DND-41 (cell line): ENCODE measurements around the gene MFAP4.

Source experiments
- ATAC-seq: fragments of 200-7000 bp; cut with Tn5 transposase; 3 replicates; pipeline ENCODE4 v1.9.1; 2021; ENCODE audit warnings: low read depth; ENCODE audit not compliant: insufficient read depth
- DNase-seq: peaks from one replicate; pipeline ENCODE4 v3.0.0-alpha.2; 2020
- H2AFZ ChIP-seq: 2 replicates; pipeline ENCODE4 v1.6.0; 2012; ENCODE audit warnings: low read depth, low read length
- H3K27ac ChIP-seq: 2 replicates; pipeline ENCODE4 v1.5.1; 2012; ENCODE audit warnings: low read length, inconsistent platforms
- H3K27me3 ChIP-seq: fragments of 200-600 bp; sonication (generic); 2 replicates; pipeline ENCODE4 v1.6.0; 2012; ENCODE audit warnings: low read length, mild to moderate bottlenecking, inconsistent platforms; ENCODE audit not compliant: insufficient read depth, poor library complexity
- H3K36me3 ChIP-seq: 2 replicates; pipeline ENCODE4 v1.5.1; 2012; ENCODE audit warnings: low read length, inconsistent platforms; ENCODE audit not compliant: insufficient read depth
- H3K4me1 ChIP-seq: 2 replicates; pipeline ENCODE4 v1.5.1; 2012; ENCODE audit warnings: mild to moderate bottlenecking, low read length; ENCODE audit not compliant: insufficient read depth
- H3K4me2 ChIP-seq: 2 replicates; pipeline ENCODE4 v1.6.0; 2012; ENCODE audit warnings: mild to moderate bottlenecking, moderate library complexity, low read length, inconsistent platforms; ENCODE audit not compliant: insufficient read depth
- H3K4me3 ChIP-seq, 2 experiments: fragments of 200-600 bp in 1 of 2; shearing (Covaris generic) in 1 of 2; 2 replicates each; pipeline ENCODE4 v1.5.1; 2012 to 2016; ENCODE audit warnings: inconsistent platforms in 2 of 2, low read length in 2 of 2, mild to moderate bottlenecking in 2 of 2, low read depth in 1 of 2, moderate library complexity in 1 of 2
- H3K79me2 ChIP-seq: 2 replicates; pipeline ENCODE4 v1.6.0; 2012; ENCODE audit warnings: low read length, inconsistent platforms; ENCODE audit not compliant: insufficient read depth
- H3K9ac ChIP-seq: 2 replicates; pipeline ENCODE4 v1.6.0; 2012; ENCODE audit warnings: low read depth, mild to moderate bottlenecking, inconsistent platforms, low read length, moderate library complexity
- H3K9me3 ChIP-seq: 2 replicates; pipeline ENCODE4 v1.5.1; 2012; ENCODE audit warnings: low read length, moderate library complexity, mild to moderate bottlenecking, inconsistent platforms; ENCODE audit not compliant: insufficient read depth, severe bottlenecking
- H4K20me1 ChIP-seq: 2 replicates; pipeline ENCODE4 v1.6.0; 2012; ENCODE audit warnings: low read length; ENCODE audit not compliant: insufficient read depth
- CTCF ChIP-seq: IDR thresholded peaks from 2 replicates; pipeline ENCODE4 v1.5.1; 2012; ENCODE audit warnings: borderline replicate concordance, low read length, moderate library complexity, mild to moderate bottlenecking; ENCODE audit not compliant: poor library complexity, severe bottlenecking; ENCODE audit errors: extremely low read depth
- EZH2 ChIP-seq: IDR thresholded peaks from 3 replicates; pipeline ENCODE4 v1.6.1; 2012; ENCODE audit warnings: borderline replicate concordance, low read depth, mild to moderate bottlenecking, moderate library complexity, low read length, inconsistent platforms; ENCODE audit not compliant: severe bottlenecking

The MFAP4 gene

GRCh38 chr17:19360772-19361171 is 26.2 kb downstream of the MFAP4 start:
- Histone ChIP-seq H4K20me1 (peaks cover 9% of the 10 kb centered on the region; the same call in 1 of the 2 replicates), H3K9ac (no peak overlapping the region), H3K27ac (no peak overlapping the region), H3K79me2 (no peaks in the 10 kb centered on the region), H3K27me3 (no peaks in the 10 kb centered on the region), H3K9me3 (no peaks in the 10 kb centered on the region), H3K4me2 (no peak overlapping the region), H3K4me1 (peaks cover 17% of the 10 kb centered on the region), H2AFZ (no peak overlapping the region), H3K4me3 (no peak overlapping the region), H3K36me3 (no peaks in the 10 kb centered on the region)
- TF ChIP-seq CTCF (no peak), EZH2 (no peak)
- ATAC-seq: no peak
- DNase-seq: no peak

- Histone ChIP-seq H3K36me3 (no peaks in the 10 kb centered on the region), H3K4me1 (peaks cover 17% of the 10 kb centered on the region), H3K4me3 (no peak overlapping the region), H3K9me3 (no peaks in the 10 kb centered on the region), H3K4me2 (no peak overlapping the region), H4K20me1 (peaks cover 9% of the 10 kb centered on the region; the same call in 1 of the 2 replicates), H3K9ac (no peak overlapping the region), H2AFZ (no peak overlapping the region), H3K27me3 (no peaks in the 10 kb centered on the region), H3K79me2 (no peaks in the 10 kb centered on the region), H3K27ac (no peak overlapping the region)
- DNase-seq (no peak), ATAC-seq (no peak)
- no peak for TF ChIP-seq CTCF
- no peak for TF ChIP-seq EZH2
These were observed 27.1 kb downstream of the MFAP4 start for GRCh38 chr17:19359856-19360255.

GRCh38 chr17:19359151-19359550 is 27.8 kb downstream of the MFAP4 start:
- Histone ChIP-seq H3K4me2 (no peak overlapping the region), H3K9me3 (no peaks in the 10 kb centered on the region), H3K9ac (no peak overlapping the region), H3K4me3 (no peak overlapping the region), H3K36me3 (no peaks in the 10 kb centered on the region), H3K79me2 (no peaks in the 10 kb centered on the region), H3K27ac (no peak overlapping the region), H2AFZ (no peak overlapping the region), H4K20me1 (peaks cover 9% of the 10 kb centered on the region; the same call in 1 of the 2 replicates), H3K27me3 (peaks cover under 1% of the 10 kb centered on the region), H3K4me1 (peaks cover 17% of the 10 kb centered on the region)
- no peak for TF ChIP-seq EZH2
- DNase-seq (no peak), ATAC-seq (no peak)

- Histone ChIP-seq H3K79me2 (no peaks in the 10 kb centered on the region), H3K4me3 (no peak overlapping the region), H3K36me3 (no peaks in the 10 kb centered on the region), H3K4me1 (peaks cover 11% of the 10 kb centered on the region), H3K27ac (no peak overlapping the region), H2AFZ (no peak overlapping the region), H3K4me2 (no peak overlapping the region), H3K9me3 (no peaks in the 10 kb centered on the region), H4K20me1 (peaks cover 9% of the 10 kb centered on the region; the same call in 1 of the 2 replicates), H3K9ac (no peak overlapping the region), H3K27me3 (peaks cover 2% of the 10 kb centered on the region)
- no peak for ATAC-seq
- no peak for DNase-seq
- TF ChIP-seq CTCF (no peak), EZH2 (no peak)
These were observed 29.2 kb downstream of the MFAP4 start for GRCh38 chr17:19357761-19358160.
